Jurkat, Clone E6-1 (cell line): ENCODE measurements around the gene TXNRD1.
A peak's percentile ranks its signal among the peaks of the same experiment; 100 is the strongest.
"Not testable (repeated sequence)": the region's sequence is repeated elsewhere in the genome, so short reads cannot be mapped to it uniquely, and the experiment has no call there.

Experiments
- DNase-seq: peaks from one replicate; pipeline ENCODE4 v3.0.0-alpha.2; 2011; ENCODE audit warnings: low read depth, low spot score
- H3K4me3 ChIP-seq: 2 replicates; pipeline ENCODE4 v1.5.1; 2011; ENCODE audit warnings: mild to moderate bottlenecking, low read length, control low read depth, moderate library complexity

TXNRD1 gene

GRCh38 chr12:104188534-104188933, 27.0 kb upstream of the TXNRD1 start:
- no peak for DNase-seq
- H3K4me3 ChIP-seq: no peak overlapping the region

GRCh38 chr12:104189915-104190555, 25.5 kb upstream of the TXNRD1 start:
- DNase-seq: no peak
- no peak overlapping the region for H3K4me3 ChIP-seq

GRCh38 chr12:104190641-104191176, 24.9 kb upstream of the TXNRD1 start:
- DNase-seq: no peak
- no peak overlapping the region for H3K4me3 ChIP-seq

- no peak overlapping the region for H3K4me3 ChIP-seq
- no peak for DNase-seq
Measured at GRCh38 chr12:104197264-104197663, 18.3 kb upstream of the TXNRD1 start.

- no peak overlapping the region for H3K4me3 ChIP-seq
- DNase-seq: no peak
Measured at GRCh38 chr12:104199964-104200363, 15.6 kb upstream of the TXNRD1 start.

- H3K4me3 ChIP-seq: no peak overlapping the region
- DNase-seq: peak; percentile 63
Measured at GRCh38 chr12:104201238-104202001, 14.2 kb upstream of the TXNRD1 start.

- no peak overlapping the region for H3K4me3 ChIP-seq
- DNase-seq: no peak
Measured at GRCh38 chr12:104204690-104205480, 10.7 kb upstream of the TXNRD1 start.

GRCh38 chr12:104207416-104208205, 8.0 kb upstream of the TXNRD1 start:
- H3K4me3 ChIP-seq: no peak overlapping the region
- DNase-seq: no peak

- no peak for DNase-seq
- H3K4me3 ChIP-seq: no peak overlapping the region
Measured at GRCh38 chr12:104212516-104212915, 3.1 kb upstream of the TXNRD1 start.

GRCh38 chr12:104213952-104214351, 1.6 kb upstream of the TXNRD1 start:
- no peak overlapping the region for H3K4me3 ChIP-seq
- DNase-seq: no peak

- DNase-seq: no peak
- no peak overlapping the region for H3K4me3 ChIP-seq
Measured at GRCh38 chr12:104216521-104216924, 944 bp downstream of the TXNRD1 start.

GRCh38 chr12:104218506-104218905, 2.9 kb downstream of the TXNRD1 start:
- not testable (repeated sequence) for H3K4me3 ChIP-seq, DNase-seq

GRCh38 chr12:104218935-104219334, 3.4 kb downstream of the TXNRD1 start:
- no peak overlapping the region for H3K4me3 ChIP-seq
- DNase-seq: no peak

- no peak overlapping the region for H3K4me3 ChIP-seq
- no peak for DNase-seq
Measured at GRCh38 chr12:104219361-104219892, 3.8 kb downstream of the TXNRD1 start.

GRCh38 chr12:104219908-104220404, 4.4 kb downstream of the TXNRD1 start:
- peak; percentile 61 for DNase-seq
- no peak overlapping the region for H3K4me3 ChIP-seq

GRCh38 chr12:104220931-104221330, 5.4 kb downstream of the TXNRD1 start:
- DNase-seq: no peak
- H3K4me3 ChIP-seq: no peak overlapping the region

GRCh38 chr12:104222976-104223375, 7.4 kb downstream of the TXNRD1 start:
- no peak overlapping the region for H3K4me3 ChIP-seq
- no peak for DNase-seq

GRCh38 chr12:104223712-104224111, 8.1 kb downstream of the TXNRD1 start:
- DNase-seq: no peak
- H3K4me3 ChIP-seq: no peak overlapping the region

GRCh38 chr12:104226672-104227071, 11.1 kb downstream of the TXNRD1 start:
- H3K4me3 ChIP-seq: no peak overlapping the region
- DNase-seq: no peak
